Stomach (tissue), 9 donors: ENCODE data around the gene UMOD. TPM values are rescaled to one million over a fixed set of nuclear protein-coding genes. Genes with fewer than 3 reads are reported as not detected.

ENCODE experiments used
- DNase-seq, 2 donors: peaks; one replicate each; pipeline versions ENCODE4 v3.0.0 to v3.0.0-alpha.2; 2013 to 2019
- H3K27ac ChIP-seq, 5 donors: fragments of 200-600 bp in 4 of 5; sonication (generic) in 4 of 5; one replicate each; pipeline ENCODE4 v1.5.1; 2013 to 2019; ENCODE audit warnings: mild to moderate bottlenecking in 1 of 5, moderate library complexity in 1 of 5
- H3K27me3 ChIP-seq, 3 donors: fragments of 200-600 bp; sonication (generic); one replicate each; pipeline ENCODE4 v1.5.1; 2017 to 2019; ENCODE audit warnings: mixed run types in 1 of 3
- H3K36me3 ChIP-seq, 4 donors: fragments of 200-600 bp; sonication (generic); 1 replicate in 3 of 4; 2 replicates in 1 of 4; pipeline ENCODE4 v1.5.1; 2016 to 2019
- H3K4me1 ChIP-seq, 4 donors: fragments of 200-600 bp; sonication (generic); one replicate each; pipeline ENCODE4 v1.5.1; 2016 to 2019
- H3K4me3 ChIP-seq, 4 donors: fragments of 200-600 bp; sonication (generic) in 3 of 4; one replicate each; pipeline ENCODE4 v1.5.1; 2016 to 2019; ENCODE audit warnings: mild to moderate bottlenecking in 1 of 4
- H3K9me3 ChIP-seq, 4 donors: fragments of 200-600 bp; sonication (generic); one replicate each; pipeline ENCODE4 v1.5.1; 2016 to 2019
- EP300 ChIP-seq: sonication (generic); formaldehyde crosslinking; IDR thresholded peaks from one replicate; pipeline ENCODE4 v1.6.1; 2017; ENCODE audit warnings: antibody characterized with exemption
- POLR2A ChIP-seq, 4 donors: fragments of 450-650 bp; IDR thresholded peaks; one replicate each; pipeline ENCODE4 v1.6.1; 2016; ENCODE audit warnings: antibody characterized with exemption in 4 of 4, control low read depth in 2 of 4, mild to moderate bottlenecking in 1 of 4, moderate library complexity in 1 of 4
- POLR2AphosphoS5 ChIP-seq, 3 donors: sonication (generic); formaldehyde crosslinking; IDR thresholded peaks; one replicate each; pipeline ENCODE4 v1.6.1; 2016; ENCODE audit warnings: antibody characterized with exemption in 3 of 3
- whole genome bisulfite sequencing, 5 donors: extraction: QIAGEN DNeasy Blood & Tissue Kit in 3 of 5; methylation state at CpG; one replicate each; pipeline versions ENCODE4 v1.1.5 to v1.1.7; 2013 to 2018; 5-methylcytosine and 5-hydroxymethylcytosine counted together
- intact Hi-C: fragments of 100-400 bp; cut with DNase I; formaldehyde crosslinking; loops from one replicate; pipeline ENCODE4 v1.15.1; 2023; ENCODE audit warnings: low total_unique reads
- polyA plus RNA-seq, 3 donors: library from polyadenylated mRNA; stranded (reverse); fragments of 200-250 nt; gene quantifications; one replicate each; pipeline ENCODE4 v1.2.3, GENCODE V29; 2013
- total RNA-seq, 5 donors: library from RNA; depleted of rRNA; stranded (reverse); fragments of >200 nt; gene quantifications; one replicate each; pipeline versions ENCODE4 v1.1.0 to v1.2.3, GENCODE V29; 2014 to 2016
- TF ChIP-seq, protein P1 (sequence below), 7 experiments: fragments of 450-650 bp in 4 of 7; fragments of 200-600 bp in 3 of 7; sonication (generic) in 3 of 7; IDR thresholded peaks; one replicate each; pipeline ENCODE4 v1.5.1; 2016 to 2019; ENCODE audit warnings: antibody characterized with exemption in 7 of 7, control low read depth in 2 of 7, mild to moderate bottlenecking in 1 of 7
- donor health status: healthy with polysubstance abuse.
- donor health status: Bipolar disorder and iron deficiency.
- donor health status: healthy.

The UMOD gene
- total and polyA plus RNA-seq, 8 donors, result 0.25 to 3.0 (median 0.53) TPM; not detected in 3

DNA sequence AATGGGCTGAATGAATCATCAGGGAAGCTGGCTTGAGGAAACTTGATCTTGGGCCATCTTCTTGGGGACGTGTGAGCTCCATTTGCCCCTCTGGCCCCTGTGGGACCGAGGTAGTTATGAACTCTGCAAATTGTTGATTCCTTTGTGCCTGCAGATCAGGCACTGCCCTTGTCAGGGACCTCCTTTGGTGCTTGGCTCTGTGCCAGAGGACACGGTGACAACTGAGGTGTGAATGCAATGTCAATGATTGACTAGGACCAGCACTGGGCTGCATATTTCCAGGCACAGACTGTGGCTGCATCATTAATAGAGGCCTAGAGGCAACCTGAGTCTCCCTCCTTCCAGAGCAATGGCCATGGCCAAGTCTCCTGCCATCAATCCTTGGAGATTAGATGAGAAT is 28.3 kb upstream of the UMOD start:
- TF ChIP-seq POLR2AphosphoS5 (IDR thresholded peaks at IDR 0.05) (no peak), POLR2A (IDR thresholded peaks at IDR 0.05) (no peak), EP300 (no peak)
- TF ChIP-seq, protein P1, sequence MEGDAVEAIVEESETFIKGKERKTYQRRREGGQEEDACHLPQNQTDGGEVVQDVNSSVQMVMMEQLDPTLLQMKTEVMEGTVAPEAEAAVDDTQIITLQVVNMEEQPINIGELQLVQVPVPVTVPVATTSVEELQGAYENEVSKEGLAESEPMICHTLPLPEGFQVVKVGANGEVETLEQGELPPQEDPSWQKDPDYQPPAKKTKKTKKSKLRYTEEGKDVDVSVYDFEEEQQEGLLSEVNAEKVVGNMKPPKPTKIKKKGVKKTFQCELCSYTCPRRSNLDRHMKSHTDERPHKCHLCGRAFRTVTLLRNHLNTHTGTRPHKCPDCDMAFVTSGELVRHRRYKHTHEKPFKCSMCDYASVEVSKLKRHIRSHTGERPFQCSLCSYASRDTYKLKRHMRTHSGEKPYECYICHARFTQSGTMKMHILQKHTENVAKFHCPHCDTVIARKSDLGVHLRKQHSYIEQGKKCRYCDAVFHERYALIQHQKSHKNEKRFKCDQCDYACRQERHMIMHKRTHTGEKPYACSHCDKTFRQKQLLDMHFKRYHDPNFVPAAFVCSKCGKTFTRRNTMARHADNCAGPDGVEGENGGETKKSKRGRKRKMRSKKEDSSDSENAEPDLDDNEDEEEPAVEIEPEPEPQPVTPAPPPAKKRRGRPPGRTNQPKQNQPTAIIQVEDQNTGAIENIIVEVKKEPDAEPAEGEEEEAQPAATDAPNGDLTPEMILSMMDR (IDR thresholded peaks at IDR 0.05), result no peak
- peak in 1 of 2 donors; percentile 56 for DNase-seq
- no peaks in the 10 kb centered on the region for H3K36me3 ChIP-seq
- no peaks in the 10 kb centered on the region for H3K9me3 ChIP-seq
- H3K27ac ChIP-seq, result no peak overlapping the region
- intact Hi-C loops, result no loop called here
- no peaks in the 10 kb centered on the region for H3K27me3 ChIP-seq
- H3K4me1 ChIP-seq, result peaks cover 3 to 12% (median 5%) of the 10 kb centered on the region in 4 donors
- H3K4me3 ChIP-seq, result no peak overlapping the region
- WGBS, 5 donors, result 36 to 50% (median 43%) methylated on average over 2 to 3 of the region's 3 CpGs

DNA sequence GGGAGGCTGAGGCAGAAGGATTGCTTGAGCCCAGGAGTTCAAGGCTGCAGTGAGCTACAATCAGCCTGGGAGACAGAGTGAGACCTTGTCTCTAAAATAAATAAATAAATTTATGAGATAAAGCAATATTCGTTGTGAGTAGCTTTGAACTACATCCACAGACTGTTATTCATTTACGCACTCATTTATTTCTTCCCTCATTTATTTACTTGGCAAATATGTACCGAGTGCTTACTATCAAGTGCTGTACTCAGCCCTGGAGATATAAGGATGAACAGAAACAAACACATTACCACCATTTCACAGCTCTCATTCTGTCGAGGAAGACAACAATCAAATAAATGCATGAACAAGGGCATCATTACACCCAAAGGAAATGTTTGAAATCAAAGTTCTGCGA is 24.7 kb upstream of the UMOD start:
- Histone ChIP-seq H3K4me1 (no peaks in the 10 kb centered on the region), H3K4me3 (no peak overlapping the region), H3K27ac (no peak overlapping the region), H3K27me3 (no peaks in the 10 kb centered on the region), H3K9me3 (no peaks in the 10 kb centered on the region), H3K36me3 (no peaks in the 10 kb centered on the region)
- 35 to 51% (median 48%) methylated on average over 5 of the region's 5 CpGs for WGBS, 5 donors
- TF ChIP-seq POLR2A (IDR thresholded peaks at IDR 0.05), result no peak
- no peak for TF ChIP-seq POLR2AphosphoS5 (IDR thresholded peaks at IDR 0.05)
- TF ChIP-seq, protein P1 (IDR thresholded peaks at IDR 0.05), result no peak
- TF ChIP-seq EP300, result no peak
- intact Hi-C loops, result loop anchor here (5.0 kb wide), 1 partner anchor 465 kb away; no protein-coding TSS in a partner anchor
- no peak for DNase-seq

DNA sequence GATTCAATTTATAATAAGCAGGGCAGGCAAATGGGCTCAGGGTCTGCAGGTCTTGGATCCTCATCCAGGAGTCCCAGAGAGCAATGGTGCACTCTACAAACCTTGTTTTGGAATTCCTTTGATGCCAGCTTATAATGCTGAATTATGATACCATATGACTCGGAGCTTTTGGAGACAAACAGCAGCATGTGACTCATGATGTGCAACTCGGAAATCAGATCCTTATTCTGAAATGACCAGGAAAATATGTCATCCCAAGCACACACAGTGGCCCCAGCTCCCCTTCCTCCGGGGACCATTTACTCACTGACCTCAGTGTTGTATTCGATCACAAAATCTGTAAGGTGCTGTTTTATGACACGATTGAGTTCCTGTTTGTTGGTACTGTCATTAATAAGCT is 20.2 kb upstream of the UMOD start:
- Histone ChIP-seq H3K4me3 (no peak overlapping the region), H3K4me1 (no peaks in the 10 kb centered on the region), H3K9me3 (no peaks in the 10 kb centered on the region), H3K36me3 (no peaks in the 10 kb centered on the region), H3K27ac (no peak overlapping the region), H3K27me3 (no peaks in the 10 kb centered on the region)
- TF ChIP-seq EP300 (no peak), POLR2AphosphoS5 (IDR thresholded peaks at IDR 0.05) (no peak), POLR2A (IDR thresholded peaks at IDR 0.05) (no peak)
- TF ChIP-seq, protein P1 (IDR thresholded peaks at IDR 0.05), result no peak
- DNase-seq, result no peak
- intact Hi-C loops, result no loop called here
- WGBS, 5 donors, result 81 to 90% (median 84%) methylated on average over 5 of the region's 5 CpGs

DNA sequence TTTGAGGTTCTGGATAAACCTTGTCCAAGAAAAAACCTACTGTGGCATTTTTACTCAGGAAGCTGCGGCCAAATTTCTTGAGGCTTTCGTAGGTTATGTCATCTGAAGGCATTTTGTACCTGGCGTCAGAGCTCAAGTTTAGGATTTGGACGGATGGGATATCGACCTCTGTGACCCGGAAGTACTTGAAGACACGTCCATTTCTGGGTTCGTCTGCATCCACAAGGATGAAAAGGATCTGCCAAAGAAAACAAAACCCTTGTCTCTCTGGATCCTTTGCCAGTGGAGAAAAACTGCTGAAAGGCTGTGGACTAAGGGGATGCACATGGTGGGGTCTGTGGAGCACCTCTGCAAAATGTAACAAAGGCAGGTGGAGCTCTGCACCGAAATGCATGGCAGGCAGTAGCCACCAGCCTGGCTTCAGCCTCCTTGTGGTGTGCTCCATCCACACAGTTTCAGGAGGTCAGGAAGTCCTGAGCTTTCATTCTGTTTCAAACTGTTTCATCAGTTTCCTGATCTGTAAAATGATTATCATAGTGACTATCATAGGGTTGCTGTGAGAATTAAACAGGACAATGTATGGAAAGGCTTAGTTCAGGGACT is 17.0 kb upstream of the UMOD start:
- H3K27ac ChIP-seq, result no peak overlapping the region
- TF ChIP-seq EP300 (no peak), POLR2AphosphoS5 (IDR thresholded peaks at IDR 0.05) (no peak), POLR2A (IDR thresholded peaks at IDR 0.05) (no peak)
- TF ChIP-seq, protein P1 (IDR thresholded peaks at IDR 0.05), result no peak
- DNase-seq, result no peak
- no peaks in the 10 kb centered on the region for H3K27me3 ChIP-seq
- H3K4me1 ChIP-seq, result no peaks in the 10 kb centered on the region
- no peaks in the 10 kb centered on the region for H3K9me3 ChIP-seq
- WGBS, 5 donors, result 76 to 85% (median 82%) methylated on average over 9 of the region's 9 CpGs
- intact Hi-C loops, result no loop called here
- H3K36me3 ChIP-seq, result no peaks in the 10 kb centered on the region
- no peak overlapping the region for H3K4me3 ChIP-seq
